Jurkat, Clone E6-1 (cell line): ENCODE results near the gene AMIGO3.

Experiments used
- DNase-seq: peaks from one replicate; pipeline ENCODE4 v3.0.0-alpha.2; 2011; ENCODE audit warnings: low read depth, low spot score
- H3K4me3 ChIP-seq: 2 replicates; pipeline ENCODE4 v1.5.1; 2011; ENCODE audit warnings: mild to moderate bottlenecking, low read length, control low read depth, moderate library complexity

The AMIGO3 gene

DNA sequence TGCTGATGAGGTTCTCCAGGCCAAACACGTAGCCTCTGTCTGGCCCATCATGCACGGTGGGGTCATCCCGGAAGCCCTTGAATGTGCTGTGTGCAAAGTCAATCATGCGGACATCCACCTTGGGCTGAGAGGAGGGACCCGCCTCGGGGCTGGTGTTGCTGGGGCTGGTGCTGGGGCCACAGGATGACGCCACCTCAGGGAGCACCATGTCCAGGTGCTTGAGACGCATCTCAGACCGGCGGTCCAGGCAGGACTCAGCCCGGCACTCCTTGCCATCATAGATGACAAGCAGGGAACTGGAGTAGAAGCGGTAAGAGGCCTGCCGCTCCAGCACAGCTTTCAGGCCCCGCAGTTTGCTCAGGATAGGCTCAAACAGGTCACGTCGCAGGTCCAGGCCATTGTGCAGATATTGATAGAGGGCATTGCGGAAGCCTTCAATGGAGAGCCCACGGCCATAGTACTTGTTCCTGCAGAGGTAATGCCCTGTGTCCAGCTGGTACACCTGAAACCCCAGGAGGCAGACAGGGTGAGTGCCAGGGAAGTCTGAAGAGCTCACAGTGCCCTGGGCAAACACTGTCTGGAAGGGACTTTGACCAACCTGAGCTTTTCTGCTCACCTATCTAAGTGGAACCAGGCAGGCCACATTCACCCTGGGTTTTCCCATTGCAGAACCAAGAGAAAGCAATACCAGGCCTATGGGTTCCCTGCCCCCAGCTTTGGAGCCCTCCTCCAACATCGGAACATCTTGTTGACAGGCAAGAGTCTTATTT is 7.9 kb upstream of the AMIGO3 start:
- H3K4me3 ChIP-seq: no peak overlapping the region
- DNase-seq: no peak

DNA sequence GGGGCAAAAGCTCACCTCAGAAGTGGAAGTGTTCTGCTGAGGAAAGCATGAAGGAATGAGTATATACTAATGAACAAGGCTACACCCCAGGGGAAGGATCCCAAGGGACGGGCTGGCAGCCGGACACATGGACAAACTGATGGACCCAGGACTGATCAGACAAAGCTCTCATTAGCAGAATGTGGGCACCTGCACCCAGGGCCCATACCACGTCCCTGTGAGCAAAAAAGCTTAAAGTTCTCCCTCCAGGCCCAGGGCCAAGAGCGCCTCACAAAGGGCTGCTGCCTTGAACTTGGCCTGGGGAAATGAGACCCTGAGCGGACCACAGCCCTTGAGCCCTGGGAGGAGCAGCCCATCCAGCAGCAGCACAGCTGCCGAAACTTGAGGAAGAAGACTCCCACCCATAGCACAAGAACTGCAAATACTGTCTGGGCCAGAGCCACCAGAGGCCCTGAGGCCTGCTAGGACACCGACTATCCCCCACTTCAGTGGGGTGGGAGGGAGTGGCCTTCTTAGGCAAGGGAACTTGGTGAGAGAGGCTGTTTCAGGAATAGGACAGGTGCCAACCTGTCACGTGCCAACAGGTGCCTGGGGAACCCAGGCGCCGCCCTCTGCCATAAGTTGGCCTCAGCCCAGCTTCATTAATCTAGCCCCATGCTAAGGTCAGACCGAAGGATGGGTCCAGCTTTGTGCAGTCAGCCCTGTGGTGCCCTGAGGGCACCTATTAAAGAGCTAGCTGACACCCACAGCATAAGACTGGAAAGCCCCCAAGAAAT is 6.6 kb upstream of the AMIGO3 start:
- no peak overlapping the region for H3K4me3 ChIP-seq
- no peak for DNase-seq

DNA sequence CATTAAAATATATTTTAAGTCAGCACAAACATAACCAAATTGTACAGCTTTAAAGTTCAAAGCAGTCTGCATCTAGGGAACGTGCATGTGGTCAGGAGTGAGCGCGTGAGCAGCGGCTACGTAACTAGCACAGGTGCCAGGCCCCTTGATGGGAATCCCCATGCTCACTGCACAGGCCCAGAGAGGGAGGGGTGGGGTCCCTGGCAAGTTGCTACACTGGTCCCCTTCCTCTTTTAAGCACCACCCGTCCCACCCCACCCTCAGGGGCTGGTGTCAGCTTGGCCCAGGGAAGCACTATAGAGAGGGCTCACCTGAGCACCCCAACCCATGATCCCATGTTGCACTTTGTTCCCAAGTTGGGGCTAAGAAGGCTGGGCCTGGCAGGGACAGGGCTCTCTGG is 5.1 kb upstream of the AMIGO3 start:
- H3K4me3 ChIP-seq: peak overlapping the region; percentile 99
- DNase-seq: no peak

GRCh38 chr3:49723628-49724551 is 4.4 kb upstream of the AMIGO3 start, which contains the start of gene GMPPB:
GMPPB (minus strand) TSS chr3:49723951; CDS start chr3:49723726, 225 bp downstream.
- DNase-seq: peak; percentile 83
- peak within 1 kb of the TSS; percentile 99 for H3K4me3 ChIP-seq

- peak; percentile 54 for DNase-seq
- peak overlapping the region; percentile 99 for H3K4me3 ChIP-seq
These were observed 3.8 kb upstream of the AMIGO3 start for GRCh38 chr3:49723296-49723627.

GRCh38 chr3:49722896-49723295 is 3.4 kb upstream of the AMIGO3 start:
- DNase-seq: no peak

GRCh38 chr3:49721896-49722781 is 2.7 kb upstream of the AMIGO3 start:
- peak overlapping the region; percentile 99 for H3K4me3 ChIP-seq
- no peak for DNase-seq

More at GRCh38 chr3:49722896-49723295, 3.4 kb upstream of the AMIGO3 start:
- H3K4me3 ChIP-seq: peak overlapping the region; percentile 99

GRCh38 chr3:49721596-49721895 is 2.1 kb upstream of the AMIGO3 start:
- no peak for DNase-seq
- H3K4me3 ChIP-seq: no peak overlapping the region

DNA sequence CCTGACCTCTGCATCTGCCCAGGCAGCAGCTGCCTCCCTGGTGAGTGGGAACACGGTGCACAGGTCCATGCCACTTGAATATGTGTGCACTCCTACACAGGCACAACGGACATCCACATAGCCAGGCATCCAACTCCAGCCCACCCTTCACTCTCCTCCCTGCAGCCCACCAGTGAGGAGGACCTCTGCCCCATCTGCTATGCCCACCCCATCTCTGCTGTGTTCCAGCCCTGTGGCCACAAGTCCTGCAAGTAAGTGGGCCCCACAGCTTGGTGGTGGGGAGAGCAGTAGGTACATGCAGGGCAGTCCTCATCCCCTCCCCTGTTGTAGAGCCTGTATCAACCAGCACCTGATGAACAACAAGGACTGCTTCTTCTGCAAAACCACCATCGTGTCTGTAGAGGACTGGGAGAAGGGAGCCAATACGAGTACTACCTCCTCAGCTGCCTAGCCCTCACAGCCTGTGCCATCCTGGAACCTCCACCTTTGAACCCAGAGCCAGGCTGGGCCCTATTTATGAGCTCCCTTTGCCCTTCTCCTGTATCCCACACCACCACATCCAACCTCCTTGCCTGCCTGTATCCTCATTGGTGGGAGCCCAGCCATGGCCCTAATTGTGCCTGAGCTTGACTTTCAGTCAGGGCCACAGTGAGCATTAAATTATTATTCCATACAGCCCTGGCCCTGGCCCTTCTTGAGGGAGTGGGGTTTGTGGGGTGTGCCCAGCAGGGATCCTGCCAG is 1.5 kb upstream of the AMIGO3 start:
- DNase-seq: no peak
- no peak overlapping the region for H3K4me3 ChIP-seq

DNA sequence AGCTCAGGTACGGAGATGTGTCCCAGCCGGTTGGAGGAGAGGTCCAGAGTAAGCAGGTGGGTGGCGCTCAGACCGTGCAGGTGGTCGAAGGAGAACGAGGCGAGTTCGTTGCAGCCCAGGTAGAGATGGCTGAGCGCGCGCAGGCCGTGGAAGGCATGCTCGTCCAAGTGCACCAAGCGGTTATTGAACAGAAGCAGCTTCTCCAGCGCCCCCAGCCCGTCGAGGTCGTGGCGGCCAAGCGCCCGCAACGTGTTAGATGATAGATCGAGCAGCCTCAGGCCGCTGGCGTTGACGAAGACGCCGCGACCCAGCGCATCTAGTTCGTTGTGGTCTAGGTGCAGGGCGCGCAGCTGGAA is 648 bp downstream of the AMIGO3 start:
- peak overlapping the region; percentile 57 for H3K4me3 ChIP-seq
- no peak for DNase-seq

DNA sequence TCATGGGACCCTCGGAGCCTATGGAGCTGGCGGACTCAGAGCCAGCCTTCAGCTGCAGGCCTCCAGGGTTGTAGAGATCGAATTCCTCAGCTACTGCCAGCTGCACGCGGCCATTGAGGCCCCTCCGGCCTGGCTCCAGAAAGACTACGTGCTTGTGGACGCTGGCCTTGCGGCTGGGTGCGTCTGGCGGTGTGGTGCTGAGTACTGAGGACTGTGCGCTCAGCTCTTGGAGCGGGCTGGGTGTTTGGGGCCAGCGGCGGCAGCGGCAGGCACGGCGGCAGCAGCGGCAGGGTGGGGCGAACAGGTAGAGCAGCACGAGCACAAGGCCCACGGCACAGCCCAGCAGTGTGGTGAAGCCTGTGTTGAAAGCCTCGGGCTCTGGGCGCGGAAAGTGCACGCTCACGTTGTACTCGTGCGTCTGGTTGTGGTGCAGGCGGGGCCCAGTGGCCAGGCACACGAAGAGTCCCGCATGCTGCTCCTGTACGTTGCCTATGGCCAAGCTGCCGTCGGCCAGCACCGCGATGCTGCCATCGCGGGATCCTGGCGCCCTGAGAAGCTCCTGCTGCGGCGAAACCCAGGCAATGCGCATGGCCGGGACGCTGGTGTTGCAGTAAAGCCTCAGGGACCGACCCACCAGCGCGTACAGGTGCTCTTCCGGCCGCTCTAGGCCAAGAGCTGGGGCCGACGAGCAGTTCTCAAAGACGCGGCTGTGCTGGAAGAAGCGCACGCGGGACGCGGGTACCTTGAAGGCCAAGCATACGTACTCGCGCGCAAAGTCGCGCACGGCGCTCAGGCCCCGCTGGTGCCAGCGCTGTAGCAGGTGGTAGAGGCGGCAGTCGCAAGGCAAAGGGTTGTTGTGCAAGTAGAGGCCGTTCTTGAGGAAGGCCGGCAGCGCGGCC is 1.3 kb downstream of the AMIGO3 start:
- H3K4me3 ChIP-seq: no peak overlapping the region
- DNase-seq: no peak

DNA sequence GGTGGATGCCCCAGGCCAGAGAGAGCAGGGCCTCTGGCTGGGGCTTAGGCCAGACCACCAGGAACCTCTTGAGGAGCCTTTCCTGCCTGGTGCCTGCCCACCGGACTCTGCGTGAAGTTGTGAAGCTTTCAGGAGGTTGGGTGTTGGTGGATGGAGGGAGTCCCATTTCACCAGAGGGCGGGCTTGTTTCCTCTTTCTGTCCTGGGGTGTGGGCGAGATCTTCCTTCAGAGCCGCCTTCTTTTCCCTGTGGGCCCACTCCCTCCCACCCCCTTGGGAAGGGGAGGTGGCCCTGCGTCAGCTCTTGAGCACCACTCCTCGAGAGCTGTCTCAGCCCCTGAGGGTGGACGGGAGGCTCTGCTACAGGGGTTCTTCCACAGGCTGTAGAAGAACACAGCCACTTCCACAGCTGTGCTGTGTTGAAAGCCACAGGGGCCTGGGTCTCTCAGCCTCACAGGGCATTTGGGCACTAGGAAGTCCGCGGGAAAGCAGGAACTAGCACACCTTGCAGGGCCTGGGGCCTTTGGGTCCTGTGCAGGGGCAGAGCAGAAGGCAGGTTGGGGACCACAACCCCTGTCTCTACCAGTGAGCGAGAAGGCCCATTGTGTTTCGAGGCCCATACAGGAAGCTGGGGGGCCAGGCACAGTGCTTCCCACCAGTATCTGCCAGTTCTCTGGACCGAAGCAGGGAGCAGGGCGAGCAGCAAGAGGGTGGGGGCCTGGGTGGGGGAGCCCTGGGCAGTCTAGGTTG is 2.1 kb downstream of the AMIGO3 start:
- no peak for DNase-seq
- H3K4me3 ChIP-seq: no peak overlapping the region

DNA sequence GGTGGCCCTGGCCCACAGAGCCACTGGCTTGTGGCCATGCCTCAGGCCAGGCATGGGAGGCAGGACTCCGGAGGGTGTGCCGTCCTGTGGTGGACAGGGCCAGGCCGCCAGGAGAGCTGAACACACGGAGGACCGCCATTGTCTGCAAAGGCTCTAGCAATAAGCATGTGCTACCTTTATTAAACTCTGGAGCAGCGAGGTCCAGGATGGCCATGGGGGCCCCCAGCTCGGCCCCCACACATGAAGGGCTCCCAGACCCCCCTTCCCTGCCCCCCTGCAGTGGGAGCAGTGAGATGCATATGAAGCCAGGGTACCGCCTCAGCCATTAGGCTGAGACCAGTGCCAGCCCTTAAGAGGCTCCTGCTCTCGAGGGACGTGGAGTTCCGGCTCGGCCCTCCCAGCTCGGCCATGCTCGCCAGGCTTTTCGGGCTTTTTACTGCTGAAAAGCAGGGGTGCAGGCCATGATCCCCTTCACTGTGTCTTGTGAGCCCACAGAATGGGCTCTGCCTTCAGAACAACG is 2.7 kb downstream of the AMIGO3 start:
- no peak for DNase-seq
- no peak overlapping the region for H3K4me3 ChIP-seq

DNA sequence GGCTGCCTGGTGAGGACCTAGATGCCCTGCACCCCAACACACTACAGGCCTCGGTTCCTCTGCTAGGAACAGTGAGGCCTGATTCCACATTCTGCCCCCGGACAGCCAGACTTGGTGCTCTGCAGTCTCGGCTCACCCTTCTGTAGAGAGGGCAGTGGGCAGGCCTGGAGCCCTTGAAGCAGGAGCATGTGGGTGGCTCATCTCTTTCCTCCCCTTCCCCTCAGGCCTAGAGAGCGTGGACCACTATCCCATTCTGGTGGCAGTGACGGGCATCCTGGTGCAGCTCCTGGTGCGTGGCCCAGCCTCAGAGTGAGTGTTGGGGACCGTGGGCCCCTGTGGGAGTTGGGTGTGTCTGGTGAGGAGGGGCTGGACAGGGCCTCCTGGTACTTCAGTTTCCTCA is 3.3 kb downstream of the AMIGO3 start:
- H3K4me3 ChIP-seq: no peak overlapping the region
- no peak for DNase-seq

GRCh38 chr3:49715611-49716121 is 3.8 kb downstream of the AMIGO3 start:
- no peak overlapping the region for H3K4me3 ChIP-seq
- no peak for DNase-seq
